ENCODE measurements around the gene DHX32.

DNA sequence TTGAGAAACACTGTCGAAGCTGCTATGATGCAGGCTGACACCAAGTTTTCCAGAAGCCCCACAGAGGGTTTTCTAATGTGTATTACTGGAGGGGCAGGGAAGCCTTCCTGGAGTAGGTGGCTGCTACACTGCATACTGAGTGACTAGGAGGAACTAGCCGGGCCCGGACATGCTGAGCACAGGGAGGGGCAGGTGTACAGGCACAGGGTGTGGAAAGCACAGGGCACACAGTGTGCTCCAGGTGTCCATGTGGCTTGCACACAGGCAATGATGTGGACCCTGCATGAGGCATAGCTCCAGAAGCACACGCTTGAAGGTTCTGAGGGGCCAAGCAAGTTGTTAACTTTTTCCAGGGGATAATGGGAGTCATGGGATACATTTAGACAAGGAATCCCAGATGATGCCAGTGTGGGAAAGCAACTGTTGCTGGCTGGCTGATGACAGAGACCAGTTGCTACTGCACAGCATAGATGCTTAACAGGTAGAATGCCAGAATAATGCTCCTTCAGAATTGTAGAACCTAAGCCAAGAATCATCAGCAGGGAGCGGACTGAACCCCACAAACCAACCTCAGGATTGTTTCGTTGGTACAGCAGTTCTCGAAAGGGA, 14.6 kb downstream of the DHX32 start:
- no peak for TF ChIP-seq TCF4 (CRISPR knock-in tag; IDR thresholded peaks at IDR 0.05; ENCODE audit: borderline replicate concordance)
- no peak for TF ChIP-seq RARB (CRISPR knock-in tag; IDR thresholded peaks at IDR 0.05)
- TF ChIP-seq, protein P1, sequence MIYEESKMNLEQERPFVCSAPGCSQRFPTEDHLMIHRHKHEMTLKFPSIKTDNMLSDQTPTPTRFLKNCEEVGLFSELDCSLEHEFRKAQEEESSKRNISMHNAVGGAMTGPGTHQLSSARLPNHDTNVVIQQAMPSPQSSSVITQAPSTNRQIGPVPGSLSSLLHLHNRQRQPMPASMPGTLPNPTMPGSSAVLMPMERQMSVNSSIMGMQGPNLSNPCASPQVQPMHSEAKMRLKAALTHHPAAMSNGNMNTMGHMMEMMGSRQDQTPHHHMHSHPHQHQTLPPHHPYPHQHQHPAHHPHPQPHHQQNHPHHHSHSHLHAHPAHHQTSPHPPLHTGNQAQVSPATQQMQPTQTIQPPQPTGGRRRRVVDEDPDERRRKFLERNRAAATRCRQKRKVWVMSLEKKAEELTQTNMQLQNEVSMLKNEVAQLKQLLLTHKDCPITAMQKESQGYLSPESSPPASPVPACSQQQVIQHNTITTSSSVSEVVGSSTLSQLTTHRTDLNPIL (CRISPR knock-in tag; IDR thresholded peaks at IDR 0.05; ENCODE audit: low read depth) = no peak

Data from SK-N-SH treated with all-trans-retinoic acid at 6 μM for 48 hours (cell line).